ENCODE data around the gene SPACA4.

Gene SPACA4

GRCh38 chr19:48635966-48636858 is 29.7 kb downstream of the SPACA4 start:
- DNase-seq = peak; percentile 31

- DNase-seq = no peak
These were observed 30.4 kb downstream of the SPACA4 start, which contains the start of gene DBP for GRCh38 chr19:48636859-48637448. TSS of gene DBP (minus strand) at chr19:48637379. CDS start at chr19:48636994, 385 bp downstream.

GRCh38 chr19:48637449-48637947 is 31.0 kb downstream of the SPACA4 start:
- peak; percentile 97 for DNase-seq

GRCh38 chr19:48637948-48638830 is 31.6 kb downstream of the SPACA4 start:
- peak; percentile 90 for DNase-seq

GRCh38 chr19:48638831-48639381 is 32.4 kb downstream of the SPACA4 start:
- DNase-seq = no peak

- no peak for DNase-seq
These were observed 33.2 kb downstream of the SPACA4 start for GRCh38 chr19:48639483-48640375.

GRCh38 chr19:48641850-48642249 is 35.3 kb downstream of the SPACA4 start:
- DNase-seq = no peak

GRCh38 chr19:48642862-48643261 is 36.3 kb downstream of the SPACA4 start:
- no peak for DNase-seq

- DNase-seq = no peak
These were observed 37.8 kb downstream of the SPACA4 start for GRCh38 chr19:48644355-48644754.

- DNase-seq = peak; percentile 85
These were observed 38.5 kb downstream of the SPACA4 start for GRCh38 chr19:48644839-48645619.

GRCh38 chr19:48645620-48646000 is 39.1 kb downstream of the SPACA4 start:
- no peak for DNase-seq

GRCh38 chr19:48646001-48646721 is 39.6 kb downstream of the SPACA4 start, which contains the start of gene CA11:
TSS of gene CA11 (minus strand) at chr19:48646187. CDS start at chr19:48645632, 555 bp downstream.
- peak; percentile 85 for DNase-seq

GRCh38 chr19:48646722-48647216 is 40.2 kb downstream of the SPACA4 start:
- peak; percentile 90 for DNase-seq

GRCh38 chr19:48648134-48648533 is 41.6 kb downstream of the SPACA4 start:
- peak; percentile 78 for DNase-seq

GRCh38 chr19:48650974-48651682 is 44.6 kb downstream of the SPACA4 start:
- no peak for DNase-seq

GRCh38 chr19:48651683-48652048 is 45.1 kb downstream of the SPACA4 start:
- DNase-seq = no peak

- peak; percentile 99 for DNase-seq
These were observed 47.9 kb downstream of the SPACA4 start for GRCh38 chr19:48654299-48655059.

GRCh38 chr19:48656840-48657474 is 50.4 kb downstream of the SPACA4 start:
- DNase-seq = peak; percentile 33
